ENCODE results near the gene SOCS6.

GRCh38 chr18:70372450-70373041, 83.7 kb downstream of the SOCS6 start:
- TF ChIP-seq RCOR1 (IDR thresholded peaks at IDR 0.05; ENCODE audit: low read length) = no peak
- no peak for TF ChIP-seq CTCF (IDR thresholded peaks at IDR 0.05)
- no peak for TF ChIP-seq CHD2 (IDR thresholded peaks at IDR 0.05; ENCODE audit: low read length, partially characterized antibody)
- TF ChIP-seq EZH2phosphoT487 (IDR thresholded peaks at IDR 0.05; ENCODE audit: borderline replicate concordance, low read depth) = no peak
- TF ChIP-seq, protein P1, sequence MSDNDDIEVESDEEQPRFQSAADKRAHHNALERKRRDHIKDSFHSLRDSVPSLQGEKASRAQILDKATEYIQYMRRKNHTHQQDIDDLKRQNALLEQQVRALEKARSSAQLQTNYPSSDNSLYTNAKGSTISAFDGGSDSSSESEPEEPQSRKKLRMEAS (IDR thresholded peaks at IDR 0.05; ENCODE audit: low read depth) = no peak
